ENCODE results near the gene UTP20. TPM values are rescaled to one million over a fixed set of nuclear protein-coding genes. Genes with fewer than 3 reads are reported as not detected.

Gene UTP20
- total and polyA plus RNA-seq, 5 donors: 2.1 to 8.5 (median 7.5) TPM

DNA sequence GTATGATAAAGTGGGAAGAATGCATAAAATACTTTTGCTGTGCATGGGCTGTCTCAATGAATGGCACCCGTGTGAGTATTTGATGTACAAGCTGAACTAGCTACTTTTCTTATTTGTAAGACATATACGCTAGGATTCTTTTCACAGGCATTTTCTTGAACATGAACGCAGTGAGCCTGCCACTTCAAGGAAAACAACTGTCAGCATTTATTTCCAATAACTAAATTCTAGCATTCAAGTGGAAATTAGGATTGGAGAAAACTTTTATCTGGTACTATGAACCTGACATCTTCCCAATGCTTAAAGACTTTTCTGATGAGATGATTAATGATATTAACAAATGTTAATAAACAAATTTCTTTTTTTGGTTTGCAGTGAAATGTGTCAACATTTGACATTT is 45.7 kb downstream of the UTP20 start:
- Histone ChIP-seq H3K4me3 (ENCODE audit: low read length) (no peak overlapping the region), H3K27ac (ENCODE audit: low read length) (no peak overlapping the region), H3K27me3 (ENCODE audit: control insufficient read depth, insufficient read depth) (no peaks in the 10 kb centered on the region), H3K4me1 (ENCODE audit: control insufficient read depth, insufficient read depth, low read length) (no peaks in the 10 kb centered on the region), H3K9me3 (ENCODE audit: control insufficient read depth, low read length) (no peaks in the 10 kb centered on the region)
- no peak for ATAC-seq
- intact Hi-C loops (cut with DNase I): no loop called here
- 90% methylated on average over 3 of the region's 3 CpGs for WGBS
- DNase-seq: no peak

DNA sequence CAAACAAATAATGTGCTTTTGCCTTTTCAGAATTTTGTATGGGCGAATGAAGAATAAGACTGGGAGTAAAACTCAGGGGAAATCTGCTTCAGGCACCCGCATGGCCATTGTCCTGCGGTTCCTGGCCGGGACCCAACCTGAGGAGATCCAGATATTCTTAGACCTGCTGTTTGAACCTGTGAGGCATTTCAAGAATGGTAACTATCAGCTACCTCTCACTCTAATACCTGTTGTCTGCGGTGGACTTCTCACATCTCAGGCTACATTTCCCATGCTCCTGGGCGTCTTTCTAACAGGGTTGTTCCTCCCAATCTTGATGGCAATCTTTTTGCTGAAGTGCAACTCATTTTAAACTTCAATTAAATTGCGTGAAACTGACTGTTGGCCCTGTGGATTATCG is 47.1 kb downstream of the UTP20 start:
- WGBS: 94% methylated on average over 8 of the region's 8 CpGs

DNA sequence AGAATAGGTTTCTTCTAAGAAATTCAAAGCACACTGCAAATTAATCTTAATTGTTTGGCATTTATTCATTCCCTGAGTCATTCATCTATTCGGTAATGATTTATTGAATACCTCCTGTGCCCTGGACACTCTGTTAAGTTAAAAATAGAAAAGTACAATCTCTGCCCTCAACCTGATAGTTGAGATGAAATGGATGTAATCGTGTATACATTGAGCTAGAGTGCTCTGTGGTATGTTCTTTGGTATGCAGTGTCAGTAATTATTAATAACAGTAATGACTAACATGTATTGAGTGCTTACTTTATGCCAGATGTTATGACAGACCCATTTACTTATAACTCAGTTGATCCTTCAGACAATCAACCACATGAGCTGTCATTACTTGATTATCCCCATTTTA is 47.6 kb downstream of the UTP20 start:
- Histone ChIP-seq H3K27me3 (ENCODE audit: control insufficient read depth, insufficient read depth) (no peaks in the 10 kb centered on the region), H3K9me3 (ENCODE audit: control insufficient read depth, low read length) (no peaks in the 10 kb centered on the region), H3K4me1 (ENCODE audit: control insufficient read depth, insufficient read depth, low read length) (no peaks in the 10 kb centered on the region), H3K4me3 (ENCODE audit: low read length) (no peak overlapping the region), H3K27ac (ENCODE audit: low read length) (no peak overlapping the region)
- WGBS: 79% methylated on average over 2 of the region's 2 CpGs
- intact Hi-C loops (cut with DNase I): no loop called here
- DNase-seq (no peak), ATAC-seq (no peak)

More for the DNA sequence above, 47.1 kb downstream of the UTP20 start:
- no peak overlapping the region for H3K27ac ChIP-seq (ENCODE audit: low read length)
- DNase-seq (no peak), ATAC-seq (no peak)
- H3K4me1 ChIP-seq (ENCODE audit: control insufficient read depth, insufficient read depth, low read length): no peaks in the 10 kb centered on the region
- intact Hi-C loops (cut with DNase I): no loop called here
- no peaks in the 10 kb centered on the region for H3K27me3 ChIP-seq (ENCODE audit: control insufficient read depth, insufficient read depth)
- H3K9me3 ChIP-seq (ENCODE audit: control insufficient read depth, low read length): no peaks in the 10 kb centered on the region
- H3K4me3 ChIP-seq (ENCODE audit: low read length): no peak overlapping the region

DNA sequence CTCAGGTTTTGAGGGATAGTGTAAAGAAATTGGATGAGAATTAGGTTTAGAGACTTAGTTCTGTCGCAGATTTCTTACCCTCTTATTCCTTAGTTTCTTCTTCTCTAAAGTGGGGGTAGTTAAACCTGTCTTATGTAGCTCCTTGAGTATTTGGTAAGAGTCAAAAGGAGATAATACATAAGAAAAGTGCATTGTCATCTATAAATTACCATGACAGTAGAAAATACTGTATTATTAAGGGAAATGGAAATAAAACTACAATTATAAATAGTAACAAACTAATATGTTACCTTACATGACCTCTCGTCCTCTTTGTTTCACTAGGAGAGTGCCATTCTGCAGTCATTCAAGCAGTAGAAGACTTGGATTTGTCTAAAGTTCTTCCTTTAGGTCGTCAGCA is 49.0 kb downstream of the UTP20 start:
- H3K4me1 ChIP-seq (ENCODE audit: control insufficient read depth, insufficient read depth, low read length): no peaks in the 10 kb centered on the region
- intact Hi-C loops (cut with DNase I): no loop called here
- no peaks in the 10 kb centered on the region for H3K27me3 ChIP-seq (ENCODE audit: control insufficient read depth, insufficient read depth)
- H3K4me3 ChIP-seq (ENCODE audit: low read length): no peak overlapping the region
- DNase-seq (no peak), ATAC-seq (no peak)
- WGBS: 90% methylated on average over 3 of the region's 3 CpGs
- no peaks in the 10 kb centered on the region for H3K9me3 ChIP-seq (ENCODE audit: control insufficient read depth, low read length)
- no peak overlapping the region for H3K27ac ChIP-seq (ENCODE audit: low read length)

DNA sequence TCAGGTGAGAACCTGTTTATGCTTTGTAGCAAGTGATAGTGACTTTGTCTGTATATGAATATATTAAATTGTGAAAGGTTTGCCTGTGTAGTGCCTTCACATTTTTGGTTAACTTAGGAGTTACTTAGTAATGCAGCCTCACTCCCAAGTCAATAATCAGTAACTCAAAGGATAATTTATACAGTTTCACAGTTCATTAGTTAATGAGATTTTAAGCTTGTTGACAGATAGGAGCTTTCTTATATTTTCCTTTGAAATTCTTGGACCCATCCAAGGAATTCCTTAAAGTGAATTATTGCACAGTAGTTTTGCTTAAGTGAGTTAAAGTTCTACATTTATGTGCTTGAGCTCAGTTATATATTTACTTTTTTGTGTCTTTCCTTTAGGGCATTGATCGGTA is 50.7 kb downstream of the UTP20 start:
- H3K4me3 ChIP-seq (ENCODE audit: low read length): no peak overlapping the region
- intact Hi-C loops (cut with DNase I): no loop called here
- no peak for DNase-seq
- no peak for ATAC-seq
- H3K27me3 ChIP-seq (ENCODE audit: control insufficient read depth, insufficient read depth): no peaks in the 10 kb centered on the region
- no peak overlapping the region for H3K27ac ChIP-seq (ENCODE audit: low read length)
- no peaks in the 10 kb centered on the region for H3K9me3 ChIP-seq (ENCODE audit: control insufficient read depth, low read length)
- no peaks in the 10 kb centered on the region for H3K4me1 ChIP-seq (ENCODE audit: control insufficient read depth, insufficient read depth, low read length)
- WGBS: 50% methylated on average over 1 of the region's 1 CpG

DNA sequence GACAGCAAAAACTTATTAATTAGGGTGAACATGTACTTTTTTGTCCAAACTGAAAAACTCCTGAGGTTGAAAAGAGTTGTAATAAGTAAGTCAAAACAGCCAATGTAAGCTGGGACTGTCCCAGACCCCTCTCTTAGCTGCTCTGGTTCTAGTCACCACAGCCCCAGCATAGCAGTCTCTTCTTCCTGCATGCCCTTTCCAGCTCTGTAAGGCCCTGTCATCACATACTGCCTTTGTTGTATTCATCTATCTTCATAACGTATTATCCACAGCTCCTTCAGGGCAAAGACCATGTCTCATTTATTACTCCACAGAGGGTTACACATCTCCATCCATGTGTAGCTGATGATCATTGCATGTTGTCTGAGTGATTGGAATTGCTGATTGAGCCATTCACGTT is 56.5 kb downstream of the UTP20 start:
- WGBS: 83% methylated on average over 2 of the region's 2 CpGs
- Histone ChIP-seq H3K27me3 (ENCODE audit: control insufficient read depth, insufficient read depth) (no peaks in the 10 kb centered on the region), H3K27ac (ENCODE audit: low read length) (no peak overlapping the region), H3K9me3 (ENCODE audit: control insufficient read depth, low read length) (no peaks in the 10 kb centered on the region), H3K4me3 (ENCODE audit: low read length) (no peak overlapping the region), H3K4me1 (ENCODE audit: control insufficient read depth, insufficient read depth, low read length) (no peaks in the 10 kb centered on the region)
- DNase-seq (no peak), ATAC-seq (no peak)
- intact Hi-C loops (cut with DNase I): no loop called here

DNA sequence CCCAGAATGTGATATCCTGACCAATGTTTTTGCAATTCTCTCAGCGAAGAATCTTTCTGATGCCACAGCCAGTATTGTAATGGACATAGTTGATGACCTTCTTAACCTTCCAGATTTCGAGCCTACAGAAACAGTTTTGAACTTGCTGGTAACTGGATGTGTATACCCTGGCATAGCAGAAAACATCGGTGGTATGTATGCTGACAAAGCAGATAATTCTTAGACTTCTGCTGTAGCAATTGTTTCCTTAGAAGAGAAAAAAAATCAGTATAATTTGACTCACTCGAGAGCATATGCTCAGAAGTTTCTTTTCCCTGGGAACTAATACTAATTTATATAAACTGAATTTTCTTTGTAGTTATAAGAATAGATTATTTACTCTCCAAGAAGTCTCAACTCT is 58.2 kb downstream of the UTP20 start:
- 89% methylated on average over 4 of the region's 4 CpGs for WGBS
- intact Hi-C loops (cut with DNase I): no loop called here

DNA sequence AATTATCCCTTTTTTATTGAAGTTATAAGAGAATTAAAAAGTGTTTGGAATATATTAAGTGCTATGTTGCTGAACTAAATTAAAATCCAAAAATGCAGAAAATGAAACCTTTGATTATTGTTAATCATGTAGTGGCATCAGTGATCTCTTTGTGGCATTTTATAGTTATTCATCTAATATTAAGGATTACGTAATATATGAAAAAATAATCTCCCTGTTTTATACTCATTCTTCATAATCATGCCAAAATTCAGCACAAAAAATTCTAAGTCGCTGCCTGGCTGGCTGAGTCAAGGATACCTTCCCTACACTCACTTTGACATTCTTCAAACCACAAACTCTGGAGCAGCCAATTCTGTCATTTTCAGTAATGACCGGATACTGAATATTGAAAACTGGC is 64.0 kb downstream of the UTP20 start:
- ATAC-seq (no peak), DNase-seq (no peak)
- Histone ChIP-seq H3K27me3 (ENCODE audit: control insufficient read depth, insufficient read depth) (no peaks in the 10 kb centered on the region), H3K9me3 (ENCODE audit: control insufficient read depth, low read length) (no peaks in the 10 kb centered on the region), H3K27ac (ENCODE audit: low read length) (no peak overlapping the region), H3K4me1 (ENCODE audit: control insufficient read depth, insufficient read depth, low read length) (no peaks in the 10 kb centered on the region), H3K4me3 (ENCODE audit: low read length) (no peak overlapping the region)
- intact Hi-C loops (cut with DNase I): no loop called here
- WGBS: 95% methylated on average over 3 of the region's 3 CpGs

More for the DNA sequence above, 58.2 kb downstream of the UTP20 start:
- no peaks in the 10 kb centered on the region for H3K4me1 ChIP-seq (ENCODE audit: control insufficient read depth, insufficient read depth, low read length)
- H3K27ac ChIP-seq (ENCODE audit: low read length): no peak overlapping the region
- H3K9me3 ChIP-seq (ENCODE audit: control insufficient read depth, low read length): no peaks in the 10 kb centered on the region
- DNase-seq (no peak), ATAC-seq (no peak)
- H3K27me3 ChIP-seq (ENCODE audit: control insufficient read depth, insufficient read depth): no peaks in the 10 kb centered on the region
- H3K4me3 ChIP-seq (ENCODE audit: low read length): no peak overlapping the region

DNA sequence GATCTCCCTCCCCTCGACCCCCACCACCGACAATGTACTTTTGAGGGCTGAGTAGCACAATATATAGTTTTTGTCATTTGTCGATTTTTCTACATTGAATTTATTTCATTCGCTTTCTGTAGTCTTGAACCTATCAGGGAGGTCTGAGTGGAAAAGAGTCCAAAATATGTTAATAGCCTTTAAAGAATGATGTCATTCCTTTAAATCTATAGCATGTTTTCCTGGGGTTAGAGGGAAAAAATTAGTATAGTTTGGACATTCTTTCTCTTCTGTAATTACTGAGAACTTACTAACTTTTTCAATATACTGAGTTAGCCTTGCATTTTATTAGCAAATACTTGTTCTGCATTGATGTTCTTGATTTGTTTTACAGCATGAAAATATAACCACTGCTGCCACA is 71.8 kb downstream of the UTP20 start:
- WGBS: 98% methylated on average over 4 of the region's 4 CpGs
- Histone ChIP-seq H3K9me3 (ENCODE audit: control insufficient read depth, low read length) (no peaks in the 10 kb centered on the region), H3K27me3 (ENCODE audit: control insufficient read depth, insufficient read depth) (no peaks in the 10 kb centered on the region), H3K4me1 (ENCODE audit: control insufficient read depth, insufficient read depth, low read length) (no peaks in the 10 kb centered on the region), H3K4me3 (ENCODE audit: low read length) (no peak overlapping the region), H3K27ac (ENCODE audit: low read length) (no peak overlapping the region)
- DNase-seq (no peak), ATAC-seq (no peak)
- intact Hi-C loops (cut with DNase I): no loop called here

DNA sequence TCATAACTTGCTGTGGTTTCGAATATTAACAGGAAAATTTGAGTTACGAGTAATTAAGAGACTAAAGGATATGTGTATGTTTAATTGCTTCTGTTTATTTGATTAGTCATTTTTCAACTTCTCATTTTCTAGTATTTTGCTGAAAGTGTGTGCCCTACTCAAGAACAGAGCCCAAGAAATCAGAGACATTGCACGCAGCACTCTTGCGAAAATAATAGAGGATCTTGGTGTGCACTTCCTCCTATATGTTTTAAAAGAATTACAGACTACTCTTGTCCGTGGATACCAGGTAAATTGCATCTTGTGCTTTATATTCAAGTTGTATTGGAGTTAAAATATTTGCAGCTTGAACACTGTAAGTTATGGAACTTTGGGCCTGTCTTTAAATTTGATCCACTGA is 76.9 kb downstream of the UTP20 start:
- Histone ChIP-seq H3K4me1 (ENCODE audit: control insufficient read depth, insufficient read depth, low read length) (no peaks in the 10 kb centered on the region), H3K27ac (ENCODE audit: low read length) (no peak overlapping the region), H3K27me3 (ENCODE audit: control insufficient read depth, insufficient read depth) (no peaks in the 10 kb centered on the region), H3K9me3 (ENCODE audit: control insufficient read depth, low read length) (no peaks in the 10 kb centered on the region), H3K4me3 (ENCODE audit: low read length) (no peak overlapping the region)
- intact Hi-C loops (cut with DNase I): no loop called here
- DNase-seq: no peak
- WGBS: 89% methylated on average over 5 of the region's 5 CpGs
- ATAC-seq: no peak

DNA sequence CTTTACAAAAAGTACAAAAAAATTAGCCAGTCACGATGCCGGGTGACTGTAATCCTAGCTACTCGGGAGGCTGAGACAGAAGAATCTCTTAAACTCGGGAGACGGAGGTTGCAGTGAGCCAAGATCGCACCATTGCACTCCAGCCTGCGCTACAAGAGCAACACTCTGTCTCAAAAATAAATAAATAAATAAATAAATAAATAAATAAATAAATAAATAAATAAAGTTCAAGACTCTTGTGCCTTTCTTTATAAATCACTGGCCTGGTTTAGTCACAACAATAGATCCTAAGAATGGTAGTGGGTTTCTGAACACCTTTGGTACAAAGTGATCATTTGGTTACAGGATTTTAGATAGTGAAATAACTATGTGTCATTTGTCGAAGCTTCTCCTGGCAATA is 81.5 kb downstream of the UTP20 start:
- DNase-seq (no peak), ATAC-seq (no peak)
- no peaks in the 10 kb centered on the region for H3K9me3 ChIP-seq (ENCODE audit: control insufficient read depth, low read length)
- H3K4me3 ChIP-seq (ENCODE audit: low read length): no peak overlapping the region
- WGBS: 85% methylated on average over 8 of the region's 8 CpGs
- no peaks in the 10 kb centered on the region for H3K27me3 ChIP-seq (ENCODE audit: control insufficient read depth, insufficient read depth)
- no peak overlapping the region for H3K27ac ChIP-seq (ENCODE audit: low read length)
- intact Hi-C loops (cut with DNase I): no loop called here
- H3K4me1 ChIP-seq (ENCODE audit: control insufficient read depth, insufficient read depth, low read length): no peaks in the 10 kb centered on the region

DNA sequence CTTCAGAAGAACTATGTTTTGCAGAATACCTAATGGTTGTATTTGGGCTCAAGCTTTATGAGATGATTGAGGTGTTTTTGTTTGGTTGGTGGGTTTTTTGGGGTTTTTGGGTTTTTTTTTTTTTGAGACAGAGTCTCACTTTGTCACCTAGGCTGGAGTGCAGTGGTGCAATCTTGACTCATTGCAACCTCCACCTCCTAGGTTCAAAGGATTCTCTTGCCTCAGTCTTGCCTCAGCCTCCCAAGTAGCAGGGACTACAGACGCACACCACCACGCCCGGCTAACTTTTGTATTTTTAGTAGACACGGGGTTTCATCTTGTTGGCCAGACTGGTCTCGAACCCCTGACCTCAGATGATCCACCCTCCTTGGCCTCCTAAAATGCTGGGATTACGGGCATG is 88.1 kb downstream of the UTP20 start:
- no peak for DNase-seq
- no peak for ATAC-seq
- Histone ChIP-seq H3K9me3 (ENCODE audit: control insufficient read depth, low read length) (no peaks in the 10 kb centered on the region), H3K4me1 (ENCODE audit: control insufficient read depth, insufficient read depth, low read length) (peaks cover 2% of the 10 kb centered on the region), H3K4me3 (ENCODE audit: low read length) (no peak overlapping the region), H3K27me3 (ENCODE audit: control insufficient read depth, insufficient read depth) (no peaks in the 10 kb centered on the region), H3K27ac (ENCODE audit: low read length) (no peak overlapping the region)
- intact Hi-C loops (cut with DNase I): no loop called here
- WGBS: 97% methylated on average over 6 of the region's 6 CpGs
